Right hindlimb (tissue), 1 donor: ENCODE results near the gene CACNA2D1.

Experiments
- DNase-seq: peaks from one replicate; pipeline ENCODE4 v3.0.0-alpha.2; 2018

Gene CACNA2D1

DNA sequence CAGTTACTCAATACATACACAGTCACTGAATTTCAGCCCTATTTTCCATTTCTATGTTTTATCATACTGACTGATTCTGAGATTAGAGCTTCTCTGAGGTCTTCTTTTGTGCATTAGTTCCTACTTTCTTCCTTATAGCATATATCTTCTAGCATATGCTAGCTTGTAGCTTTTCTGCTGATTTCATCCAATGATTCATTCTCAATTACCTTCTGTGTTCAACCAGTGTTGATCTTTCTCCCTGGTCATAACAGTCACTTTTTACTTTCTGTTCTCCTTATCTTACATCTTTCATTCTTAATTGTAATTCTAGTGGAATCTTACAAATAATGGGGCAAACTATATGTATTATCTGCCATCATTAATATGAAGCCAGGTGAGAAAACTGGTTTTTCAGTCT is 514.2 kb downstream of the CACNA2D1 start:
- DNase-seq, result no peak

DNA sequence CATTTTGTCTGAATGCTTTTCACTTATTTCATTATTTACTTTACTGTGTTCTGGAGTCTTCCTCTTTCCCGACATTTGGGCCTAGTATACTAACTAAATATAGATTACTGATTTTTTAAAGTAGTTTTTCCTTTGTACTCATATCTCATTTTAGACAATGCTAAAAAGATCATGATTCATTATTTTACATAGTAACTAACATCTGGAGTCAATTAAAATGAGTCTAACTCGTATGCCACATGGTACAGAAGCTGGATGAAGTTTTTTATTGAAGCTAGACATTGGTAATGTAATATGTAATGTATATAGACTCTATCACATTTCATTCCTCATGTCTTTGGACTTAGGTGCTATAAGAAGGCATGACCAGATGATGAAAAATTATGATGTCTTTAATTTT is 517.4 kb downstream of the CACNA2D1 start:
- no peak for DNase-seq

- DNase-seq, result no peak
Observed at GRCh38 chr7:81925530-81925929, 518.0 kb downstream of the CACNA2D1 start.

GRCh38 chr7:81924494-81924893 is 519.1 kb downstream of the CACNA2D1 start:
- no peak for DNase-seq

DNA sequence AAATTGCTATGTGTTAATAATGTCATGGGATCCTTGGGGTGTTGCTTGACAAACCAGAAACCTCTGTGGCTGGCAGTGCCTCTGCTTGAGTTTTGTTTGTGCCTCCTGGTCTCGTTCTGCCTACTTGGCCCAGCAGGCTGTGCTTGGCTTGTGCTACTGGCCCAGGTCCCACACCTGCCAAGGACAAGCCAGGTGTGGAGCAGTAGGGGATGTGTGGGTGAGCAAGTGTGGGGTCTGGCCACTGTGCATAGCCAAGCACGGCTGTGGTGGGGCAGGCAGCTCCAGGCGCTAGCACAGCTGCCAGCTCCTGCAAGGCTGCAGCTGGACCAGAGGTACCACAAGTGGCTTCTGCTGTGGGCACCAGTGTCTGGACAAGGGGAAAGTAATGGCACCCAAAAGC is 524.1 kb downstream of the CACNA2D1 start:
- DNase-seq, result no peak

DNA sequence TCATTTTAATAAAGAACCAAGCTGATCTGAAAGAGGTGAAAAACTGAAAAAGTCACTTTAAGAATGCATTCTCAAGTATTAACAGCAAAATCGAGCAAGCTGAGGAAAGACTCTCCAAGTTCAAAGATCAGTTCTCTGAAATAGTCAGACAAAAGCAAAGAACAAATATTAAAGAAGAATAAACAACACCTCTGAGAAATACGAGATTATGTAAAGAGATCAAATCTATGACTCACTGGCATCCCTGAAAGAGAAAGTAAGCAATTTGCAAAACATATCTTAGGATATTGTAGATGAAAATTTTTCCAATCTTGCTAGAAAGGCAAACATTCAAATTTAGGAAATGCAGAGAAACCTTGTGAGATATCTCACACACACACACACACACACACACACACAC is 535.4 kb downstream of the CACNA2D1 start:
- DNase-seq, result no peak

DNA sequence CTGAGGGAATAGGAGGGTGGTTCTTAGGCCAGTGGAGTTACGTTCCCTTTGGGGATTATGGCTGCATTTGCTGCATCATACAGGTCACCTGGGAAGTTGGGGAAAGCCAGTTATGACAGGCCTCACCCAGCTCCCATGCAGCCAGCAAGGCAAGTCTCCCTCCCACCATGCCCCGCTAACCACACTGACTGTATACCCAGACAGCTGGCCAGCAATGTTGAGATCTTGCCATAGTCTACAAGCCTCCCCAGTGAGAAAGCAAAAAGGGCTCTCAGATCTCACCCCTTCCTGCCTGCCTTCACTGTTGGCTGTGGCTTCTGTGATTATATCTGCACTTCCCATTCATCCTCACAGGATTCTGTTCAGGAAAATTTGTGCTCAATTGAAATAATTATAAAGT is 540.5 kb downstream of the CACNA2D1 start:
- no peak for DNase-seq

DNA sequence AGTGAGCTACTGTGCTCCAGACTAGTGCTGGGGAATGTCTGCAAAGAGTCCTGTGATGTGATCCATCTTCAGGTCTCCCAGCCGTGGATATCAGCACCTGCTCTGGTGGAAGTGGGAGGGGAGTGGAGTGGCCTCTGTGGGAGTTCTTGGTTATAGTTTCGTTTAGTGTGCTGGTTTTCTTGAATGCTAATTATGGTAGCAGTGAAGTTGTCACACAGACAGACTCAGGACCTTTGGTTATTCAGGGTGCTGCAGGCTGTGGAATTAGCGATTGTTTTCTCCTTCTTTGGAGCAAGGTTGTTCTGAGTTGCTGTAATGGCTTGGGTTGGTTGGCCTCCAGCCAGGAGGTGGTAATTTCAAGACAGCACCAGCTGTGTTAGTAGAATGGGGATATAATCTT is 541.0 kb downstream of the CACNA2D1 start:
- DNase-seq, result no peak
